BJ (cell line): ENCODE measurements around the gene POC1B. TPM values are rescaled to one million over a fixed set of nuclear protein-coding genes. Genes with fewer than 3 reads are reported as not detected.

Experiments used
- CTCF ChIA-PET: fragments of 350-600 bp; formaldehyde crosslinking; extraction: SDS; loops from one replicate; lab custom pipeline; 2021; ENCODE audit warnings: antibody characterized with exemption, inconsistent platforms; lab: Yijun Ruan, JAX
- POLR2A ChIA-PET: fragments of 300-600 bp; sonication (Branson Sonifier 250); formaldehyde crosslinking; extraction: SDS; loops from one replicate; lab custom pipeline; 2021; ENCODE audit warnings: antibody characterized with exemption; lab: Charles Lee
- DNase-seq: peaks from one replicate; pipeline ENCODE4 v3.0.0-alpha.2; 2011; ENCODE audit warnings: low read depth
- H3K27me3 ChIP-seq: 2 replicates; pipeline ENCODE4 v1.6.0; 2011; ENCODE audit warnings: low read length; ENCODE audit not compliant: control insufficient read depth, insufficient read depth
- H3K36me3 ChIP-seq: 2 replicates; pipeline ENCODE4 v1.5.1; 2011; ENCODE audit warnings: low read length; ENCODE audit not compliant: control insufficient read depth, insufficient read depth
- H3K4me3 ChIP-seq: 2 replicates; pipeline ENCODE4 v1.5.1; 2011; ENCODE audit warnings: low read depth, mild to moderate bottlenecking, control low read depth, low read length
- polyA plus RNA-seq: library from polyadenylated mRNA; depleted of rRNA; stranded (reverse); fragments of >200 nt; gene quantifications from 2 replicates; pipeline ENCODE4 v1.2.3, GENCODE V29; 2011
- TF ChIP-seq, protein P1 (sequence below): IDR thresholded peaks from 2 replicates; pipeline ENCODE4 v1.5.1; 2011; ENCODE audit warnings: low read depth, mild to moderate bottlenecking, control low read depth, inconsistent platforms, low read length, moderate library complexity; ENCODE audit not compliant: insufficient read depth

Gene POC1B
- polyA plus RNA-seq, 1 experiment: 6.7 TPM

DNA sequence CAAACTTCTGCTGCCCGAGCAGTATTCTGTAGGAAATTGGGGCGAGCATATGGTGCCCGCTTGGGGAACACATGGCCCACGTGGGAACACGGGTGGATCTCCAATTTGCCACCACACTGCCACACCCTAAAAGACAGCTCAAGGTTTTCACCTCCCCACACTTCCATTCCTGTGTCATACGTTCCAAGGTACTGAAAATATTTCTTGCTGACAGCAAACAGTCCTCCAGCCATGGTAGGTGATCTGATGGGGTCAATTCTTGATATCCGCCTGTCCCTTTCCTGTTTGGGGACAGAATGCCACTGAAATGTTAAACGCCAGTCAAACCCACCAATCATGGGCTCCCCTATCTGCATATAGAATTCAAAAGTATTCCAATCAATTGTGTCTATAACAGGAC lies 2.5 kb downstream of the POC1B start:
- POLR2A ChIA-PET: no interaction called here
- H3K36me3 ChIP-seq: no peaks in the 10 kb centered on the region
- H3K27me3 ChIP-seq: no peaks in the 10 kb centered on the region
- no peak for DNase-seq
- no peak overlapping the region for H3K4me3 ChIP-seq
- CTCF ChIA-PET: interaction anchor here (0.6 to 10.3 kb wide), 5 partner anchors 10 to 504 kb away, joined by 3 to 104 read pairs (median 8); no protein-coding TSS in a partner anchor
- TF ChIP-seq, protein P1, sequence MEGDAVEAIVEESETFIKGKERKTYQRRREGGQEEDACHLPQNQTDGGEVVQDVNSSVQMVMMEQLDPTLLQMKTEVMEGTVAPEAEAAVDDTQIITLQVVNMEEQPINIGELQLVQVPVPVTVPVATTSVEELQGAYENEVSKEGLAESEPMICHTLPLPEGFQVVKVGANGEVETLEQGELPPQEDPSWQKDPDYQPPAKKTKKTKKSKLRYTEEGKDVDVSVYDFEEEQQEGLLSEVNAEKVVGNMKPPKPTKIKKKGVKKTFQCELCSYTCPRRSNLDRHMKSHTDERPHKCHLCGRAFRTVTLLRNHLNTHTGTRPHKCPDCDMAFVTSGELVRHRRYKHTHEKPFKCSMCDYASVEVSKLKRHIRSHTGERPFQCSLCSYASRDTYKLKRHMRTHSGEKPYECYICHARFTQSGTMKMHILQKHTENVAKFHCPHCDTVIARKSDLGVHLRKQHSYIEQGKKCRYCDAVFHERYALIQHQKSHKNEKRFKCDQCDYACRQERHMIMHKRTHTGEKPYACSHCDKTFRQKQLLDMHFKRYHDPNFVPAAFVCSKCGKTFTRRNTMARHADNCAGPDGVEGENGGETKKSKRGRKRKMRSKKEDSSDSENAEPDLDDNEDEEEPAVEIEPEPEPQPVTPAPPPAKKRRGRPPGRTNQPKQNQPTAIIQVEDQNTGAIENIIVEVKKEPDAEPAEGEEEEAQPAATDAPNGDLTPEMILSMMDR: no peak

DNA sequence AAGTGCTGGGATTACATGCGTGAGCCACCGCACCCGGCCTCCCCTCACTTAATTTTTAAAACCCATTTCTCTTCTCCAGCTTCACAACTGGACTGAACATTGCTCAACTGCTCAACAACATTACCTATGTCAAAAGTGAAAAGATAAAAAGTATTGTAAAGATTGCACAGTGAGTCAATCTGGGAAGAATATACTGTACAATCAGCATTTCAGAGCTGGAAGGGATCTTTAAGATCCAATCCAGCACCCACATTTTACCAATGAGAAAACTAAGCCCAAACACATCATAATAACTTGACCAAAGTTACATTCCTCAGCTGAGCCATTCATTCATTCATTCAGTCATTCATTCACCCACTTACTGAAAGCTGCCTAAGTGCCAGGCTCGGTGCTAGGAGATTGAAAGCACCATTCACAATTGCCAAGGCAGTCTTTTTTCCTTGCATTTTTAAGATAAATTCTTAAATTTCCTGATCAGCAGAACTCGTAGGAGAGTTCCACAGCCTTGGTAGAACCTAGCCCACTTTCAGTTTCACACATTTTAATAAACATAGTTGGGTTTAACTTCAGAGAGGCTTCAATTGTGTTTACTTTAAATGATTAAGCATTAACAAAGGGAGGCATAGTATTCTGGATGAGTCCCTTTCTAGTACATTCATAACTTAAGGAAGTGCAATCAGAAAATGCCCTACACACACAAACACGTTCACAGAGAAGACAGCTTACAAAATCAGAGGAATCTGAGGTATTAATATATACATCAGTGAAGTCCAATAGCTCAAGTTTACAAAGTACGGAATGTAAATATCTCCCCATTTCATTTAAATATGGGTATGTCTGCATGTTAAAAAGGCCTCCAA lies 4.3 kb downstream of the POC1B start:
- POLR2A ChIA-PET: interaction anchor here (0.6 kb wide), 1 partner anchor 184 kb away, joined by 15 read pairs; no protein-coding TSS in a partner anchor
- TF ChIP-seq, protein P1: no peak
- CTCF ChIA-PET: interaction anchor here (1.1 to 10.3 kb wide), 6 partner anchors 8 to 502 kb away, joined by 3 to 81 read pairs (median 4); no protein-coding TSS in a partner anchor
- H3K27me3 ChIP-seq: no peaks in the 10 kb centered on the region
- DNase-seq: no peak
- no peaks in the 10 kb centered on the region for H3K36me3 ChIP-seq
- H3K4me3 ChIP-seq: no peak overlapping the region

DNA sequence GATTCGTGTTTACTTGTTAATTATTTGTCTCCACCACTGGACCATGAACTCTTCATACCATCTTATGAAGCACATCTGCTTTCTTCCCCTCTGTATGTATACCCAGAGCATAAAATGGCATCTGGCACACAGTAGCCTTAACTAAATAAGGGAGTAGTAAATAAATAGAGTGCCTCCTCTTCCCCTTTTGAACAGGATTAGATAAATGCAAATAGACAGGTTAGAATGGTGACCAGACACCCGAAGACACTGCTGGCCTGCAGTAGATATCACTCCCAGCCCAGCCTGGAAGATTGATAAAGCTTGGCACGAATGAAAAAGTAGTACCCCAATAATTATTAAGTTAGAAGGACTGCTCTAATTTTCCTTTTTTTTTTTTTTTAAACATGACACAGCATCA lies 8.1 kb downstream of the POC1B start:
- no peak for DNase-seq
- Histone ChIP-seq H3K27me3 (no peaks in the 10 kb centered on the region), H3K4me3 (no peak overlapping the region), H3K36me3 (no peaks in the 10 kb centered on the region)
- ChIA-PET CTCF (interaction anchor here (0.6 kb wide), 1 partner anchor 1288 kb away, joined by 3 read pairs; no protein-coding TSS in a partner anchor), POLR2A (no interaction called here)
- TF ChIP-seq, protein P1: no peak

DNA sequence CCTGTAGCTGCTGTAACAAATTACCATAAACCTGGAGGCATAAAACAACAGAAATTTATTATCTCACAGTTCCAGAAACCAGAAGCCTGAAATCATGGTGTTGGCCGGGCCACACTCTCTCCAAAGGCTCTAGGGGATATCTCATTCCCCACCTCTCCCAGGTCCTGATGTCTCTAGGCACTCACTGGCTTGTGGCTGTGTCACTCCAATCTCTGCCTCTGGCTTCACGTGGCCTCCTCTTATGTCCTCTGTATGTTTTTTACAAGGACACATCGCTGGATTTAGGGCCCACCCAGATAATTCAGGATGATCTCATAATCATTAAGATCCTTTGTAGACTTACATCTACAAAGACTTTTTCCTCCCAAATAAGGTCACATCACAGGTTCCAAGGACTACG lies 9.2 kb downstream of the POC1B start:
- Histone ChIP-seq H3K36me3 (no peaks in the 10 kb centered on the region), H3K4me3 (no peak overlapping the region), H3K27me3 (no peaks in the 10 kb centered on the region)
- DNase-seq: no peak
- CTCF ChIA-PET: no interaction called here
- POLR2A ChIA-PET: interaction anchor here (0.6 kb wide), 1 partner anchor 1373 kb away, joined by 4 read pairs; no protein-coding TSS in a partner anchor
- TF ChIP-seq, protein P1: no peak

DNA sequence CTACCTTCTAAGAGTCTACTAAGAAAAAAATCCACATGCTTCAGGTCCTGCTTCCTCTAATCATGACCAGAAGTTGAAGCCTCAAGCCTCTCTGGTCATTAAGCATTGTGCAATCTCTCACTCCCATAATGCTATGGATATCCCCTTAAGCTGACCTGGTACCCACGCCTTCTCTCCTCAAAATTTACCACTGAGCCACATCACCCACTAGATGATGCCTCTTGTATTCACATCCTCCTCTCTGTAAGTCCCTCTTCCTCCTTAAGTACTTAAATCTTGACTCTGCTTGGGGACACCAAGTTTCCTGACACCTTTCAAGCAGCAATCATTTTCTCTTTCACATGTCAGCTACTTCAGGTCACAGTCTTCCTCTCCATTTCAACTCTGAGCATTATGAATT lies 11.1 kb downstream of the POC1B start:
- no peaks in the 10 kb centered on the region for H3K27me3 ChIP-seq
- TF ChIP-seq, protein P1: no peak
- ChIA-PET POLR2A (no interaction called here), CTCF (interaction anchor here (1.1 to 1.5 kb wide), 2 partner anchors 8 to 10 kb away, joined by 3 to 5 read pairs; partner anchors contain the start of gene GALNT4)
- no peak overlapping the region for H3K4me3 ChIP-seq
- no peaks in the 10 kb centered on the region for H3K36me3 ChIP-seq
- no peak for DNase-seq
